ENCODE data around the gene TPRG1.
"Not testable (repeated sequence)": the region's sequence is repeated elsewhere in the genome, so short reads cannot be mapped to it uniquely, and the experiment has no call there.

The TPRG1 gene

DNA sequence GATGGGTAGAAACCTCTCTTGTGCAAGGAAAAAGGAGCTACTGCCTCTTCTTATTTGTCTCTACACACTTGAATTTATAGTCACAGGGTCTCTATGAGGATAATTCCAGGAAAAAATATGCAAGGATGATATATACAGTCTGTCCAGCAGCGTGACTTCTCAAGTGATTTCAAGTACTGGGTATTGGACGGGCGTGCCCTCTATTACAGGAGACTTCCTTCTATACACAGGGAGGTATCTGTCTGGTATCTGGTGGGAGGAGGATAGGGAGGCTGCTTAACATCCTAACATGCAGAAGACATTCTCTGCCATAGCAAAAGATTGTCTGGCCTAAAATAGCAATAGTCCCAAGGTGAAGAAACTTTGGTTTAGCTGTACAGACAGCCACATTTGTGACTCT is 146.1 kb downstream of the TPRG1 start:
- DNase-seq (ENCODE audit: low read depth): no peak
- H3K4me3 ChIP-seq (ENCODE audit: control insufficient read depth, low read depth, low read length): no peak overlapping the region
- TF ChIP-seq CTCF (conservative IDR thresholded peaks at IDR 0.05; ENCODE audit: control insufficient read depth, insufficient read depth, low read depth, low read length): no peak

DNA sequence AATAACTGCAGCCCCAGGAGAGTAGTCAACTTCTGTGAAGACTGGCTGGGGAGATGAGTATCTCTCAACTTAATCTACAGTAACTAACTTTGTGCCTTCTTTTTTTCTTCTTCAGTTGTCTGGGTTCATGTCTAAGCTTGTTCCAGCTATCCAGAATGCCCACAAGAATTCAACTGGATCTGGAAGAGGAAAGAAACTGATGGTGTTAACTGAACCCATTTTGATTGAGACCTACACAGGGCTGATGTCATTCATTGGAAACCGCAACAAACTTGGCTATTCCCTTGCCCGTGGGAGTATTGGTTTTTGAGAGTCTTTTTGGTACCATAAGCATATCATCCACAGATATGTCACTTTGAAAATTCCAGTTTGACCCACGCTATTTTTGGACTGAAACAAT is 148.7 kb downstream of the TPRG1 start:
- no peak overlapping the region for H3K4me3 ChIP-seq (ENCODE audit: control insufficient read depth, low read depth, low read length)
- DNase-seq (ENCODE audit: low read depth): peak; percentile 21
- no peak for TF ChIP-seq CTCF (conservative IDR thresholded peaks at IDR 0.05; ENCODE audit: control insufficient read depth, insufficient read depth, low read depth, low read length)

GRCh38 chr3:189322339-189322738 is 150.6 kb downstream of the TPRG1 start:
- no peak for TF ChIP-seq CTCF (conservative IDR thresholded peaks at IDR 0.05; ENCODE audit: control insufficient read depth, insufficient read depth, low read depth, low read length)
- no peak for DNase-seq (ENCODE audit: low read depth)

GRCh38 chr3:189324538-189325138 is 152.9 kb downstream of the TPRG1 start:
- TF ChIP-seq CTCF (conservative IDR thresholded peaks at IDR 0.05; ENCODE audit: control insufficient read depth, insufficient read depth, low read depth, low read length): no peak
- H3K4me3 ChIP-seq (ENCODE audit: control insufficient read depth, low read depth, low read length): no peak overlapping the region
- DNase-seq (ENCODE audit: low read depth): peak; percentile 72

More at GRCh38 chr3:189322339-189322738, 150.6 kb downstream of the TPRG1 start:
- H3K4me3 ChIP-seq (ENCODE audit: control insufficient read depth, low read depth, low read length): no peak overlapping the region

DNA sequence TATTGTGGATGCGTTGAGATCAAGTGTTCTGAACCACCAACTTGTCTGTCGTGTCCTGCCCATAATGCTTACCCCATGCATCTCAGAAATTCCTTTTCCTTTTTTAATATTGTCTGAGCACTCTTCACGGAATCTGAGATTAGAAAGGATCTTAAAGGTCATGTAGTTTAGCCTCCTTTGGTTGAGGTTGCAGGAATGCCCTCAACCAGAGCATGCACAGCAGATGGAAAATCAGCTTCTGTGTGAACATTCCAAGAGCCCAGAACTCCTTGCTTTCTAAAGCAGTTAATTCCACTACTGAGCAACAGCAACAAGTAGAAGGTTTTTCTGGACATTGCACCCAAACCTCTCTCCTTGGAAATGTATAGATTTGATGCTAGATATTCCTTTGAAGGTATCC is 153.7 kb downstream of the TPRG1 start:
- no peak overlapping the region for H3K4me3 ChIP-seq (ENCODE audit: control insufficient read depth, low read depth, low read length)
- no peak for TF ChIP-seq CTCF (conservative IDR thresholded peaks at IDR 0.05; ENCODE audit: control insufficient read depth, insufficient read depth, low read depth, low read length)
- DNase-seq (ENCODE audit: low read depth): no peak

DNA sequence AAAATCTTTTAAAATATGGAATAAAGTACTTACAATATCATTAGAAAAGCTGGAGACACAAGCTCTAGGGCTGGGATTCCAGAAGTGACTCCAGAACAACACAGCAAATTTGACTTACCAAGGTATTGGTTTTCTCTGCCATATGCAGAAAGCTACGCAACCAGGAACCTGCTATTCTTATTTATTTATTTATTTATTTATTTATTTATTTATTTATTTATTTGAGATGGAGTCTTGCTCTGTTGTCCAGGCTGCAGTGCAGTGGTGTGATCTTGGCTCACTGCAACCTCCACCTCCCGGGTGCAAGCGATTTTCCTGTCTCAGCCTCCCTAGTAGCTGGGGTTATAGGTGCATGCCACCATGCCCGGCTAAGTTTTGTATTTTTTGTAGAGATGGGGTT is 157.9 kb downstream of the TPRG1 start:
- H3K4me3 ChIP-seq (ENCODE audit: control insufficient read depth, low read depth, low read length); DNase-seq (ENCODE audit: low read depth): not testable (repeated sequence)

- no peak for DNase-seq (ENCODE audit: low read depth)
- no peak for TF ChIP-seq CTCF (conservative IDR thresholded peaks at IDR 0.05; ENCODE audit: control insufficient read depth, insufficient read depth, low read depth, low read length)
- H3K4me3 ChIP-seq (ENCODE audit: control insufficient read depth, low read depth, low read length): no peak overlapping the region
Measured at GRCh38 chr3:189330066-189330465, 158.3 kb downstream of the TPRG1 start.

All from fibroblast of mammary gland (primary cell).